HG02763 (cell line): ENCODE measurements around the gene GPHA2.
"Not testable (repeated sequence)": the region's sequence is repeated elsewhere in the genome, so short reads cannot be mapped to it uniquely, and the experiment has no call there.

Source experiments
- ATAC-seq: cut with Tn5 transposase; IDR thresholded peaks from one replicate; pipeline ENCODE4 v1.9.1; 2021; ENCODE audit warnings: mild to moderate bottlenecking, moderate library complexity; ENCODE audit not compliant: unreplicated experiment

GPHA2 gene

DNA sequence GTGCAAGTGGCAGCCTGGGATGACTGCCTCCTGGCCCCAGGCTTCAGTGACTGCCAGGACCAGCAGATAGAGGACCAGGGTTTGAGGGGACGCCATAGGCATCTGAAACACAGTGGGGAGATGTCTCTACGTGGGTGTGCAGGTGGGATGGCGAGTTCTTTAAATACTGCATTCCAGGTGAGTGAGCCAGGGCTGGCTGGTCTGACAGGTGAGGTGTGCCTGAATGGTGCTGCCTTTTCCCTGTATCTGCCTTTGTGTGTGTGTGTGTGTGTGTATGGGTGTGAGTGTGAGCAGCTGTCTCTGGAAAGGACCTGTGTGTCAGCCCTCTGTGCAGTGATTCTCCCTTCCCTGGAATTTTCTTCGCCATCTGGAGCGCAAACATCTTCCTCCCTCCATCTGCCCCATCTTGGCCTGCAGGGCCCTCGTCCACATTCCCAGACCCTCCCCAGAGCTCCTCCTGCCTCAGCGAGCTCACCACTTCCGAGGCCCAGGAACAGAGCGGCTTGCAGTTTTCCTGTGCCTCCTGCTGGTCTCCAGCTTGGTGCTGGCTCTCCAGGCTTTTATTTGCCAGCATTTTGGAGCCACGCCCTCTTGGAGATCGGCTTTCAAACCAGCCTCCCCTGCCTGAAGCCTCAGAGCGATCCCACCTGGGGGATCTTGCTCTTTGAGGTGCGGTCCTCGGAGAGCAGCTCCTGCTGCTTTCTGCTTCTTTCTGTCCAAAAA, at the start of gene GPHA2:
GPHA2 (minus strand) TSS at position 535 of the 723 bp plus-strand sequence; CDS start at position 102, 433 bp downstream.
- ATAC-seq: no peak

- not testable (repeated sequence) for ATAC-seq
Observed at GRCh38 chr11:64983339-64983738, 47.6 kb upstream of the GPHA2 start.

- no peak for ATAC-seq
Observed at GRCh38 chr11:64976651-64977050, 41.0 kb upstream of the GPHA2 start.

DNA sequence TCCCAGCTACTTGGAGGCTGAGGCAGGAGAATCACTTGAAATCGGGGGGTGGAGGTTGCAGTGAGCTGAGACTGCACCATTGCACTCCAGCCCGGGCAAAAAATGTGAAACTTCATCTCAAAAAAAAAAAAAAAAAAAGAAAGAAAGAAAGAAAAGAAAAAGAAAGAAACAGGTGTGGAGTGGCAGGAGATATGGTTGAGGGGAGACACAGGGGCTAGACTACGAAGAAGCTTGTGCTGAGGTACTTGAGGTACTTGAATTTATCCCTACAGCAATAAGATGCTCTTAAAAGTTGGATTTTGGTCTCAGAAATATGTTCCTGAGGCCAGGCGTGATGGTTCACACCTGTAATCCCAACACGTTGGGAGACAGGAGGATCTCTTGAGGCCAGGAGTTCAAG, 38.4 kb upstream of the GPHA2 start:
- no peak for ATAC-seq

DNA sequence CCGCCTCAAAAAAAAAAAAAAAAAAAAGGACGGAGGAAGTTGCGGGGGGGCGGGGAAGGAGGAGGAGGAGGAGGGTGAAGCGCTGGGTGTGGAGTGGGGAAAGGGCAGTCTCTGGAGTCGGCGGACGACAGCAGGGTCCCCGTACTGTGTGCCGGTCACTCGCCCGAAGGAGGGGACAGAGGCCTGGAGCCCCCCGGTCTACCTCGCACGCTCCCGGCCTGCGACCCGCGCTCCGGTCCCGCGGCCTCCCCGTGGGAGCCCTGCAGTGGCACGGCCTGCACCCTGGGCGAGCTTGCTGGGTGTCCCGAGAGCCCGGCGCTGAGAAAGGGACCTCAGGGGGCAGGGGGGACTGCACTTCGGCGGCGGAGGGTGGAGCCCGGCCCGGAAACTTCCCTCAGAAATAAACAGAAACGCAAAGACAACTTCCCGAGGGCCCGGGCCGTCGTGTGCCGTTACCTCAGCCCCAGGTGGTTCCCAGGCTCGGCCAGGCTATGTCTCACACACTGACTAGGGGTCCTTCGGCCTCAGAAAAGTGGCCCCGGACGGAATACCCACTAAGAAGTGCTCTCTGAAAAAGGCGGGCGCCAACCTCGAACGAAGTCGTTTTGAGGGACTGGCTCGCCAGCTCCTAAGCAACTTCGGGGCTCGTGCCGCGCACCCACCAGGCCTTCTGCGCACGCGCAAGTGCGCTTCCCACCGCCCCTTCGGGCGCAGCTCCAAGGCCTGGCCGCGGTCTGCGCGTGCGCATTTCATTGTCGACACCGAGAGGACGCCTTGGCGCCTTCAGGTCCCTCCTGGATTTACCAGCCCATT, 35.9 kb upstream of the GPHA2 start, which contains the start of gene MAJIN:
MAJIN (minus strand) TSS at position 688 of the 813 bp plus-strand sequence. CDS start 12,703 bp downstream, outside the sequence.
- ATAC-seq: no peak

DNA sequence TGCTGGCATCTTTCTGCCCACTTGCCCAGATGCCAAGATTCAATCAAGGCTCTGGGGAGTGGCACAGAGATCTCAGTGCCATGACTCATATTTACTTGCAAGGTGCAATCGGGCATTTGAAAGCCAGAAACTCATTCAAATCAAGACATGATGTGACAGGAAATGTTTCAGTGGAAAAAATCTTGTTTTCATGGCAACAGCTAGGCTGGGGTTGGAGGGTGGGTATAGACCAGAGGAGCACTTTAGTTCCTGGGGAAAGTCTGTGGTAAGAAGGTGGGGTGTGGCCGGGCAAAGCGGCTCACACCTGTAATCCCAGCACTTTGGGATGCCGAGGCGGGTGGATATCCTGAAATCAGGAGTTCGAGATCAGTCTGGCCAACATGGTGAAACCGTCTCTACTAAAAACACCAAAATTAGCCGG, 35.0 kb upstream of the GPHA2 start:
- ATAC-seq: no peak

GRCh38 chr11:64969209-64969608, 33.5 kb upstream of the GPHA2 start:
- ATAC-seq: no peak

DNA sequence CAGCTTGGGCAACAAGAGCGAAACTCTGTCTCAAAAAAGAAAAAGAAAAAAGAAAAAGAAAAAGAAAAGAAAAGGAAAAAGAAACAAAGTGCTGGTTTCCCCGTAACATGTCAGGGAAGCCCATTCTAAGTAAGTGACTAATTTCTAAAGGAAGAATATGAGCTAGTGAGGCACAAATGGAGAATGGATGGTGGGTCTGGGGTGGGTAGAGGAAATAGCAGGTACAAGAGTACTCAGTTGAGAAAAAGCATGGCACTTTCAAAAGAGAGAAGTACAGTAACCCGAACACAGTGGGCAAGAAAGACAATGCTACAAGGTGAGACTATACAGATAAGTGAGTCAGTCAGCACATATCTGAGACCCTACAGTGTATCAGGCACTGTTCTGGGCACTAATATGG, 31.7 kb upstream of the GPHA2 start:
- no peak for ATAC-seq

- ATAC-seq: no peak
Observed at GRCh38 chr11:64963072-64963631, 27.5 kb upstream of the GPHA2 start.

DNA sequence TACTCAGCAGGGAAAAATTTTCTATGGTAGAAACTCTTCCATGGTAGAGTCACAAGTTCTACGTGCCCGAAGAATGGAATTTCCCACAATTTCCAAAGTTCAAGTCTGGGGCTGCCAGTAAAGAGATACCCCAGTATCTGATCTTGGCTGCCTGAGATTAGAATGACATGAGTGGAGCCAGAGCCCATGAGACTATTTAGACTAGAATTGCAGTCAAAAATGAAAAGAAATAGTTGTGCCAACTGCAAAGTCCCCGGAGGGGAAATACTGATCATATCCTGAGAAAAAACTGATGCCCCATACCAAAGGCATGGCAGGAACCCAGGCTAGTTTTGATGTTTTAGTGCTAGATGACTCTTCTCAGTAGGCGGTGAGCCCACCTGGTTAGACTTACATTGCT, 25.0 kb upstream of the GPHA2 start:
- no peak for ATAC-seq

- no peak for ATAC-seq
Observed at GRCh38 chr11:64959498-64959897, 23.8 kb upstream of the GPHA2 start.

DNA sequence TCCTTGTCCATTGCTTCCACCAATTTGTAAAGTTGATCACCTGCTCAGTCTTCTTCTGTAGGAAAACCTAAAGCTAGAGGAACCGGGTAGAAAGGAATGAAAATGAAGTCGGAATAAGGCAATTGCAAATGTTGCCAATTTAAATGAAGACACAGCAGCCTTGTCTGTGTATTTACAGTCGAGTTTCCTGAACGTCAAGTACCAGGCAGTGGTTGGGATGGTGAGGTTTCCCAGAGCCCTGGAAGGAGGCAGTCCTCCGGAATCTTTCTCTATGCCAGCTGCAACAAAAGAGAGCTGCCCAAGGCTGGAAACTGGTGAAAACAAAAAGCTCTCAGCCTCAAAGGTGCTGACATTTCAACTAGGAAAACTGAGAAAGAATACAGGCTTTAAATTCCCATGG, 18.5 kb upstream of the GPHA2 start:
- no peak for ATAC-seq

- ATAC-seq: no peak
Observed at GRCh38 chr11:64951529-64951928, 15.8 kb upstream of the GPHA2 start.

GRCh38 chr11:64947208-64947814, 11.6 kb upstream of the GPHA2 start:
- no peak for ATAC-seq

DNA sequence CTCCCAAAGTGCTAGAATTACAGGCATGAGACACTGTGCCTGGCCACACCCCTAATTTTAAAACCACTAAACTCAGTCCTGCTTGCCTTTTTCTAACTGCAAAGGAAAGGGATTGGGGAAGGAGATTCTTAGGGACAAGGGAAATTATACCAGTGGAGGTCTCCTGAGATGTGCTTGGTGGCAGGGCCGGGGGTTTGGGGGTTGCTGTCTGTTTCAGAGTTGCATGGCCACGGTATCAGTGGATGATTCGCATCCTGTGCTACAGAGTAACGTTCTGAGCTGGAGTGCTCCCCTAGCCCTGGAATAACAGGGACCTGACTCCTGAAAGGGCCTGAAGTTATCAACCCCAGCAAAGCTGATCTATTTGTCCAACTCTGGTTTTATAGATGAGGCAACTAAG, 846 bp upstream of the GPHA2 start:
- no peak for ATAC-seq

DNA sequence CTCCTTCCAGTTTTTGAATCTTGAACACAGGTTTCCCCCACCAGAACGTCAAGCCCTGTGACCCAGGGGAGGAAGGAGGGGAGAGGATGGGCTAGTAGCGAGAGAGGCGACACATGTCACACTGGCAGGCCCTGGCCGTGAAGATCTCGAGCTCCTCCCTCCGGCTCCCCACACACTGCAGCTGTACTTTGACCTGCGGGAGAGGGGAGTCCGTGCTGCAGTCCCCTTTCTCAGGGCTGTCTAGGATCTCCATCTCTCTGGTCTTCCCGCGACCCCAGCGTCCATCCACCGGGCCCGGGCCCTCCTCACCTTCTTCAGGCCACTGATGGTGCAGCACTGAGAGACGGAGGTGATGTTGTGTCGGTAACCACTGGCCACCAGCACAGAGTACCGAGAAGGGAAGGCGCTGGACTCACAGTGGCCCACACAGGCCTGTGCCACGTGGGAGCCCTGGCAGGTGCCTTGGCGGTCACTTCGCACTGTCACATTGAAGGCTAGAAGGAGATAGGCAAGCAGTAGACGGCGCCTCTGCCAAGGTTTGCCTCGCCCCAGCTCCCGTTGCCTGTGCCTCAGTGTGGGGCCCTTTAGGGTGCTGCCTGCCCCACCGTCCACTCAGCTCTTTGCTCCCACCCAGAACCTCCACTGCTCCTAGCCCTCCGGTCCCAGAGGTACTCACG, 873 bp downstream of the GPHA2 start:
- no peak for ATAC-seq

DNA sequence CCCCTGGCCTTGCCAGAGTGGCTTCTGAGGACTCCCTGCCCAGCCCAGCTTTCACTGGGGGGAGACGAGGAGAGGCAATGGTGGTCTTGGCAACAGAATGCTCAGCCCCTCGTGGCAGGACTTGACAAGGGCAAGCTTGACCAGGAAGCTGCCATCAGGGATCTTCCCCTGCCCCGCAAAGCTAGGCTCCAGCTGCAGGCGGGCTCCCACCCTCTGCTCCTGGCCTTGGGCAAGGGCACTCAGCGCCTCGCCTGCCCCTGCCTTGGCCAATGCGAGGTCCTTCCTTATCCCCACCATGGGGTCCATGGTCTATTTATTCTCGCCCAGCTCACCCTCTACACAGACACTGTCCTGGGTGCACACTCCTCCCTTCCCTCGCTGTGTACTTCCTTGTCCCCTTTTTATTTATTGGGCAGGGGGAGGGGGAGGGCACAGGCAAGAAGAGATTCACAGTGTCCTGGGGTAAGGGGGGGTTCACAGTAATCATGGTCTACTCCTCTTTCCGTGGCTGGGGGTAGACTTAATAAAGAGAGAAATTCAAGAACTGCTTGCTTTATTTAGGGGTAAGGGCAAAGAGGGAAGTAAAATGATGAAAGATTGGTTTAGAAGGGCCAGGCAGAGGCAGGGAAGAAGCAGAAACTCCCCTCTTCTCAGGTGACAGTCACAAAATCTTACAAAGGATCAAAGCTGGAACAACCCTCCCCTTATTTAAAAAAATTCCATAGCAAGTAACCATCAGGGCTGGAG, 1.6 kb downstream of the GPHA2 start:
- no peak for ATAC-seq

DNA sequence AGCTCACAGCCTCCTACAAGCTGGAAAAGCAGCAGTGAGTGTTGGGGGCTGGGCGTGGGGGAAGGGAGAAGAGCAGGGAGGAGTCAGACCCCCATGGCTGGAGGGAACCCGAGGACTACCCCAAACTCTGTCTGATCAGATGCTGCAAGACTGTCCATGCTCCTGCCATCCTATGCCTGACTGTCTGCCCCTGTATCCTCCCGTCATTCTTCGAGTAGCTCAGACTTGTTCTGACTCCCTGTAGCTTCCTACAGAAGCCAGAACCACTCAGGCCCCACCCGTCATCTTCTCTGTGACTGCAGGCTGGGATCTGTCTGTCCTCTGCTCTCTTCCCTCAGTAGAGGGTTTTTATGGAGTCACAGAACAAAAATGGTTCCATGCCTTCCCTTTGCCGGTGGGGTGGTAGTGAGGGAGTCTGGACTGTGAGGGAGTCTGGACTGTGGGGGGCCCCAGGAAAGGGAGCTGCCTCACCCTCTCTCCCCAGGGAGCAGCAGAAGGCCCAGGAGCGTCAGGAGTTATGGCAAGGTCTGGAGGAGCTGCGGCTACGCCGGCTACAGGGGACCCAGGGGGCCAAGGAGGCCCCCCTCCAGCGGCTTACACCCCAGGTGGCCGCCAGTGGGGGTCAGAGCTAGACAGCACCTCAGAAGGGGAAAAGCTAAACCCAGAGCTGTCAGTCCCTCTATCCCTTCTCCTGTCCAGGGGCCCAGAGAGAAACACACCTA, 2.3 kb downstream of the GPHA2 start:
- no peak for ATAC-seq

- no peak for ATAC-seq
Observed at GRCh38 chr11:64932324-64932723, 3.4 kb downstream of the GPHA2 start.
